ENCODE results near the gene ARPC4.

DNA sequence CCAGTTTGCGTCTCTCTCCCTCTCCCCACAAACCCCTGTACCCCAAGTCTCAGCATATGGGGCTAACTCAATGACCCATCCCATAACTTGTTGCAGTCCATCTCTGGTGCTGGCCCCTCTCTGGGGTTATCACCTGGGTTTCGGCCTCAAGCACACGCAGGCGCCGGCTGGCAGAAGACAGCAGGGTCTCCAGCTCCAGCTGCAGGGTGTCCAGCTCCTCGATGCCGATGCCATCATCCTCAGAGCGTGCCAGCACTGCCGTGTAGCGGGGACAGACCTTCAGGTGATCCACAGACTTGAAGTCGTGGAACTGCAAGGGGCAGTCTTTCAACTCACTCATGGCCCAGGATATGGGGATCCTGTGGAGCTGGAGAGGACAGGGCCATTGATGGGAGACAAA is 1.8 kb upstream of the ARPC4 start:
- TF ChIP-seq, protein P1, sequence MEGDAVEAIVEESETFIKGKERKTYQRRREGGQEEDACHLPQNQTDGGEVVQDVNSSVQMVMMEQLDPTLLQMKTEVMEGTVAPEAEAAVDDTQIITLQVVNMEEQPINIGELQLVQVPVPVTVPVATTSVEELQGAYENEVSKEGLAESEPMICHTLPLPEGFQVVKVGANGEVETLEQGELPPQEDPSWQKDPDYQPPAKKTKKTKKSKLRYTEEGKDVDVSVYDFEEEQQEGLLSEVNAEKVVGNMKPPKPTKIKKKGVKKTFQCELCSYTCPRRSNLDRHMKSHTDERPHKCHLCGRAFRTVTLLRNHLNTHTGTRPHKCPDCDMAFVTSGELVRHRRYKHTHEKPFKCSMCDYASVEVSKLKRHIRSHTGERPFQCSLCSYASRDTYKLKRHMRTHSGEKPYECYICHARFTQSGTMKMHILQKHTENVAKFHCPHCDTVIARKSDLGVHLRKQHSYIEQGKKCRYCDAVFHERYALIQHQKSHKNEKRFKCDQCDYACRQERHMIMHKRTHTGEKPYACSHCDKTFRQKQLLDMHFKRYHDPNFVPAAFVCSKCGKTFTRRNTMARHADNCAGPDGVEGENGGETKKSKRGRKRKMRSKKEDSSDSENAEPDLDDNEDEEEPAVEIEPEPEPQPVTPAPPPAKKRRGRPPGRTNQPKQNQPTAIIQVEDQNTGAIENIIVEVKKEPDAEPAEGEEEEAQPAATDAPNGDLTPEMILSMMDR (IDR thresholded peaks at IDR 0.05), result no peak
- no peak for TF ChIP-seq POLR2A (IDR thresholded peaks at IDR 0.05)

Data from upper lobe of left lung (tissue), 4 donors.